HEK293 (cell line): Measurements from ENCODE around the gene NECTIN1.
A peak's percentile ranks its signal among the peaks of the same experiment; 100 is the strongest.

Experiments used
- CTCF ChIA-PET: fragments of 350-600 bp; formaldehyde crosslinking; extraction: SDS; loops from one replicate; lab custom pipeline; 2021; ENCODE audit warnings: antibody characterized with exemption; lab: Yijun Ruan, JAX
- POLR2A ChIA-PET: fragments of 300-600 bp; formaldehyde crosslinking; extraction: SDS; loops from one replicate; lab custom pipeline; 2020; ENCODE audit warnings: antibody characterized with exemption, inconsistent platforms; lab: Yijun Ruan, JAX
- H3K27ac ChIP-seq: fragments of 200-500 bp; sonication (Bioruptor generic); 2 replicates; pipeline ENCODE4 v1.5.1; 2014; ENCODE audit warnings: low read depth, low read length, control low read depth, inconsistent platforms; ENCODE audit errors: extremely low read depth
- H3K36me3 ChIP-seq, 2 experiments: fragments of 200-500 bp in 1 of 2; sonication (Bioruptor generic) in 1 of 2; 1 replicate in 1 of 2; 2 replicates in 1 of 2; pipeline ENCODE4 v1.5.1; 2014 to 2017; ENCODE audit warnings: inconsistent platforms in 2 of 2, low read length in 2 of 2; ENCODE audit not compliant: control insufficient read depth in 2 of 2, insufficient read depth in 1 of 2
- H3K4me1 ChIP-seq: fragments of 200-500 bp; sonication (Bioruptor generic); 2 replicates; pipeline ENCODE4 v1.5.1; 2014; ENCODE audit warnings: mild to moderate bottlenecking, low read length, inconsistent platforms; ENCODE audit not compliant: control insufficient read depth, insufficient read depth
- H3K4me3 ChIP-seq: 2 replicates; pipeline ENCODE4 v1.5.1; 2011; ENCODE audit warnings: low read depth, mild to moderate bottlenecking, control low read depth, low read length, moderate library complexity
- H3K9me3 ChIP-seq: fragments of 200-500 bp; sonication (Bioruptor generic); 2 replicates; pipeline ENCODE4 v1.5.1; 2014; ENCODE audit warnings: low read depth, low read length, inconsistent platforms; ENCODE audit not compliant: control insufficient read depth, insufficient read depth
- EGR2 ChIP-seq: fragments of 450-650 bp; formaldehyde crosslinking; IDR thresholded peaks from 2 replicates; pipeline ENCODE4 v1.5.1; 2016; ENCODE audit warnings: low read depth, missing biosample characterization, missing genetic modification characterization
- GFI1B ChIP-seq: fragments of 450-650 bp; formaldehyde crosslinking; IDR thresholded peaks from 2 replicates; pipeline ENCODE4 v1.5.1; 2016; ENCODE audit warnings: missing biosample characterization, missing genetic modification characterization
- KLF1 ChIP-seq: fragments of 450-650 bp; formaldehyde crosslinking; IDR thresholded peaks from 2 replicates; pipeline ENCODE4 v1.5.1; 2016; ENCODE audit warnings: missing biosample characterization, missing genetic modification characterization
- KLF10 ChIP-seq: fragments of 450-650 bp; IDR thresholded peaks from 2 replicates; pipeline ENCODE4 v1.5.1; 2018; ENCODE audit warnings: missing biosample characterization, mild to moderate bottlenecking, missing genetic modification characterization
- SCRT2 ChIP-seq: fragments of 450-650 bp; formaldehyde crosslinking; IDR thresholded peaks from 2 replicates; pipeline ENCODE4 v1.5.1; 2016; ENCODE audit warnings: missing biosample characterization, missing genetic modification characterization
- SP7 ChIP-seq: fragments of 450-650 bp; formaldehyde crosslinking; IDR thresholded peaks from 2 replicates; pipeline ENCODE4 v1.5.1; 2016; ENCODE audit warnings: missing biosample characterization, missing genetic modification characterization
- TCF7L2 ChIP-seq: IDR thresholded peaks from 2 replicates; pipeline ENCODE4 v1.6.1; 2011; ENCODE audit warnings: low read depth, mild to moderate bottlenecking, inconsistent platforms, low read length, moderate library complexity, borderline replicate concordance
- ZBTB20 ChIP-seq: fragments of 450-650 bp; formaldehyde crosslinking; IDR thresholded peaks from 2 replicates; pipeline ENCODE4 v1.5.1; 2016; ENCODE audit warnings: missing biosample characterization, missing genetic modification characterization
- ZBTB21 ChIP-seq: fragments of 450-650 bp; formaldehyde crosslinking; IDR thresholded peaks from 2 replicates; pipeline ENCODE4 v1.5.1; 2017; ENCODE audit warnings: missing biosample characterization, missing genetic modification characterization
- ZFP69B ChIP-seq: fragments of 450-650 bp; formaldehyde crosslinking; IDR thresholded peaks from 2 replicates; pipeline ENCODE4 v1.5.1; 2016; ENCODE audit warnings: missing biosample characterization, missing genetic modification characterization
- ZIC2 ChIP-seq: fragments of 450-650 bp; formaldehyde crosslinking; IDR thresholded peaks from 2 replicates; pipeline ENCODE4 v1.5.1; 2016; ENCODE audit warnings: missing biosample characterization, missing genetic modification characterization
- ZNF157 ChIP-seq: fragments of 450-650 bp; formaldehyde crosslinking; IDR thresholded peaks from 2 replicates; pipeline ENCODE4 v1.5.1; 2016; ENCODE audit warnings: missing biosample characterization, missing genetic modification characterization
- ZNF169 ChIP-seq: fragments of 450-650 bp; formaldehyde crosslinking; IDR thresholded peaks from 2 replicates; pipeline ENCODE4 v1.5.1; 2016; ENCODE audit warnings: missing biosample characterization, missing genetic modification characterization
- ZNF174 ChIP-seq: fragments of 450-650 bp; formaldehyde crosslinking; IDR thresholded peaks from 2 replicates; pipeline ENCODE4 v1.5.0; 2017; ENCODE audit warnings: missing biosample characterization, mild to moderate bottlenecking, missing genetic modification characterization
- ZNF266 ChIP-seq: fragments of 450-650 bp; formaldehyde crosslinking; IDR thresholded peaks from 2 replicates; pipeline ENCODE4 v1.5.1; 2016; ENCODE audit warnings: missing biosample characterization, missing genetic modification characterization, low read depth
- ZNF335 ChIP-seq: fragments of 450-650 bp; formaldehyde crosslinking; conservative IDR thresholded peaks from 2 replicates; pipeline ENCODE4 v1.5.1; 2016; ENCODE audit warnings: missing biosample characterization, missing genetic modification characterization
- ZNF433 ChIP-seq: fragments of 450-650 bp; formaldehyde crosslinking; IDR thresholded peaks from 2 replicates; pipeline ENCODE4 v1.5.1; 2016; ENCODE audit warnings: missing biosample characterization, missing genetic modification characterization, low read depth
- ZNF600 ChIP-seq: fragments of 450-650 bp; formaldehyde crosslinking; IDR thresholded peaks from 2 replicates; pipeline ENCODE4 v1.5.1; 2016; ENCODE audit warnings: missing biosample characterization, missing genetic modification characterization
- ZNF654 ChIP-seq: fragments of 450-650 bp; formaldehyde crosslinking; IDR thresholded peaks from 2 replicates; pipeline ENCODE4 v1.5.1; 2016; ENCODE audit warnings: low read depth, missing biosample characterization, missing genetic modification characterization
- ZNF670 ChIP-seq: fragments of 450-650 bp; formaldehyde crosslinking; IDR thresholded peaks from 2 replicates; pipeline ENCODE4 v1.5.1; 2016; ENCODE audit warnings: missing biosample characterization, missing genetic modification characterization, low read depth
- ZNF785 ChIP-seq: fragments of 450-650 bp; formaldehyde crosslinking; IDR thresholded peaks from 2 replicates; pipeline ENCODE4 v1.5.1; 2016; ENCODE audit warnings: missing biosample characterization, missing genetic modification characterization
- ZNF792 ChIP-seq: fragments of 450-650 bp; formaldehyde crosslinking; IDR thresholded peaks from 2 replicates; pipeline ENCODE4 v1.5.1; 2016; ENCODE audit warnings: missing biosample characterization, missing genetic modification characterization
- ZSCAN30 ChIP-seq: fragments of 450-650 bp; IDR thresholded peaks from 2 replicates; pipeline ENCODE4 v1.5.1; 2018; ENCODE audit warnings: missing biosample characterization, mild to moderate bottlenecking, missing genetic modification characterization, moderate library complexity
- TF ChIP-seq, protein P1 (sequence below): fragments of 450-650 bp; formaldehyde crosslinking; IDR thresholded peaks from 2 replicates; pipeline ENCODE4 v1.5.1; 2016; ENCODE audit warnings: missing biosample characterization, missing genetic modification characterization
- TF ChIP-seq, protein P2 (sequence below): fragments of 450-650 bp; formaldehyde crosslinking; IDR thresholded peaks from 2 replicates; pipeline ENCODE4 v1.5.1; 2017; ENCODE audit warnings: missing biosample characterization, missing genetic modification characterization
- TF ChIP-seq, protein P3 (sequence below): IDR thresholded peaks from 2 replicates; pipeline ENCODE4 v1.6.1; 2011; ENCODE audit warnings: mild to moderate bottlenecking, low read depth, low read length, borderline replicate concordance
- TF ChIP-seq, protein P4 (sequence below): fragments of 450-650 bp; formaldehyde crosslinking; IDR thresholded peaks from 2 replicates; pipeline ENCODE4 v1.5.1; 2016; ENCODE audit warnings: missing biosample characterization, missing genetic modification characterization
- TF ChIP-seq, protein P5 (sequence below): fragments of 450-650 bp; formaldehyde crosslinking; optimal IDR thresholded peaks from 2 replicates; pipeline ENCODE3; 2016; ENCODE audit warnings: missing biosample characterization, mild to moderate bottlenecking, missing genetic modification characterization
- TF ChIP-seq, protein P6 (sequence below): fragments of 450-650 bp; IDR thresholded peaks from 2 replicates; pipeline ENCODE4 v1.5.1; 2018; ENCODE audit warnings: missing biosample characterization, mild to moderate bottlenecking, missing genetic modification characterization

The NECTIN1 gene

DNA sequence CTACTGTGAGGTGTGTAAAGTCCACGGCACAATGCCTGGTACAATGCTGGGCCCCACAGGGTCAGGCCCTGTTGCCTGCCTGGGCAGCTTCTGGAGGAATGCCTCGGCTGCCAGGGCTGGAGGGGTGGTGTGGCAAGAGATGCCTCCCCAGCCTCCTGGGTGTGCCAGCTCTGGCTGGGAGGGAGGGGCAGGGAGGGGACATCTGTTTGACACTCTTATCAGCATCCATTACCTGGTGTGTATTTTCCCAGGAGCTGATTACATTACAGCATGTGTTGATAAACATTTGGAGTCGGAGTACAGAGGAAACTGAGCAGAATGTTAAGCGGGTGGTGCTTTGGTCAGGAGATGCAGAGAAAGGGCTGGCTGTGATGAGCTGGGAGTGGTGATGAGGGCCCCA lies 11.0 kb upstream of the NECTIN1 start (continued):
- TF ChIP-seq, protein P1, sequence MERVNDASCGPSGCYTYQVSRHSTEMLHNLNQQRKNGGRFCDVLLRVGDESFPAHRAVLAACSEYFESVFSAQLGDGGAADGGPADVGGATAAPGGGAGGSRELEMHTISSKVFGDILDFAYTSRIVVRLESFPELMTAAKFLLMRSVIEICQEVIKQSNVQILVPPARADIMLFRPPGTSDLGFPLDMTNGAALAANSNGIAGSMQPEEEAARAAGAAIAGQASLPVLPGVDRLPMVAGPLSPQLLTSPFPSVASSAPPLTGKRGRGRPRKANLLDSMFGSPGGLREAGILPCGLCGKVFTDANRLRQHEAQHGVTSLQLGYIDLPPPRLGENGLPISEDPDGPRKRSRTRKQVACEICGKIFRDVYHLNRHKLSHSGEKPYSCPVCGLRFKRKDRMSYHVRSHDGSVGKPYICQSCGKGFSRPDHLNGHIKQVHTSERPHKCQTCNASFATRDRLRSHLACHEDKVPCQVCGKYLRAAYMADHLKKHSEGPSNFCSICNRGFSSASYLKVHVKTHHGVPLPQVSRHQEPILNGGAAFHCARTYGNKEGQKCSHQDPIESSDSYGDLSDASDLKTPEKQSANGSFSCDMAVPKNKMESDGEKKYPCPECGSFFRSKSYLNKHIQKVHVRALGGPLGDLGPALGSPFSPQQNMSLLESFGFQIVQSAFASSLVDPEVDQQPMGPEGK (tag by site-specific recombination), result no peak
- no peak for TF ChIP-seq ZBTB20 (tag by site-specific recombination)
- no peak for TF ChIP-seq ZNF785
- no peak for TF ChIP-seq ZBTB21 (tag by site-specific recombination)
- TF ChIP-seq ZNF670 (tag by site-specific recombination), result no peak
- no peak for TF ChIP-seq ZNF174 (tag by site-specific recombination)
- no peak for TF ChIP-seq ZSCAN30 (tag by site-specific recombination)
- TF ChIP-seq ZNF157 (tag by site-specific recombination), result no peak
- peak; percentile 76 for TF ChIP-seq KLF1
- TF ChIP-seq KLF10 (tag by site-specific recombination), result no peak
- TF ChIP-seq ZNF169, result no peak
- 0 out of 2 replicates have a peak, but pooled peaks have one; percentile 24 for TF ChIP-seq ZFP69B (tag by site-specific recombination)
- TF ChIP-seq, protein P2, sequence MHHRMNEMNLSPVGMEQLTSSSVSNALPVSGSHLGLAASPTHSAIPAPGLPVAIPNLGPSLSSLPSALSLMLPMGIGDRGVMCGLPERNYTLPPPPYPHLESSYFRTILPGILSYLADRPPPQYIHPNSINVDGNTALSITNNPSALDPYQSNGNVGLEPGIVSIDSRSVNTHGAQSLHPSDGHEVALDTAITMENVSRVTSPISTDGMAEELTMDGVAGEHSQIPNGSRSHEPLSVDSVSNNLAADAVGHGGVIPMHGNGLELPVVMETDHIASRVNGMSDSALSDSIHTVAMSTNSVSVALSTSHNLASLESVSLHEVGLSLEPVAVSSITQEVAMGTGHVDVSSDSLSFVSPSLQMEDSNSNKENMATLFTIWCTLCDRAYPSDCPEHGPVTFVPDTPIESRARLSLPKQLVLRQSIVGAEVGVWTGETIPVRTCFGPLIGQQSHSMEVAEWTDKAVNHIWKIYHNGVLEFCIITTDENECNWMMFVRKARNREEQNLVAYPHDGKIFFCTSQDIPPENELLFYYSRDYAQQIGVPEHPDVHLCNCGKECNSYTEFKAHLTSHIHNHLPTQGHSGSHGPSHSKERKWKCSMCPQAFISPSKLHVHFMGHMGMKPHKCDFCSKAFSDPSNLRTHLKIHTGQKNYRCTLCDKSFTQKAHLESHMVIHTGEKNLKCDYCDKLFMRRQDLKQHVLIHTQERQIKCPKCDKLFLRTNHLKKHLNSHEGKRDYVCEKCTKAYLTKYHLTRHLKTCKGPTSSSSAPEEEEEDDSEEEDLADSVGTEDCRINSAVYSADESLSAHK (tag by site-specific recombination), result no peak
- TF ChIP-seq SCRT2 (tag by site-specific recombination), result no peak
- no peak for TF ChIP-seq ZNF792
- no peak for TF ChIP-seq EGR2

DNA sequence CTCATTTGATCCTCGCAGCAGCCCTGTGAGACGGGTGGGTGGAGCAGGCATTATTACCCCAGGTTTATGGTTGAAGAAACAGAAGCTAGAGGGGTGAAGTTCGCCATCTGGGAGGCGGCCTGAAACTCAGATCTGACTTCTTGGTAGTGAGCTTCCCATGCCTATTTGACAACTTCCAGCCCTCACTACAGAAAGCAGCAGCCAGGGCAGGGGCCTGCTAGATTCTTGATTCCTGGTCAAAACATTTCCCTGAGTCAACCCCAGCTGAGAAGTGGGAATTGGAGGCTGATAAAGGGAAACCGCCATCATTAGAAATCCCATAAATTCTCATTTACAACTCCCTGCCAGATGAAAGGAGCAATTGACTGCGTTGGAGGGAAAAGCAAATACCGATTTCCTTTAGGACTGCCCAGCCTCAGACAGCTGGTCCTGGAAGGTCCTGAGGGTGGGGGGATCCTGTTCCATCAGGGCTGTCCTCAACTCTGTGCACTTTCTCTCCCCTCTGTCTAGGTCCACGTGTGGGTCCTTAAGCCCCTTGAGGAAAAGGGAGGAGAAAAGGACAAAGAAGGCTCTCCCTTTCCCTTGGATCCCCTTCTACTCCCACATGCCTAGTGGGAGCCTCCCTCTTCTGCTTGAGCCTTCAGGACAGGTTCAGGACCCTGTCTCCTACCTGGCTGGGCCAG lies 10.2 kb upstream of the NECTIN1 start:
- H3K36me3 ChIP-seq, result no peaks in the 10 kb centered on the region
- CTCF ChIA-PET, result interaction anchor here (1.6 to 1.7 kb wide), 3 partner anchors 8 to 15 kb away, joined by 7 to 11 read pairs (median 8); partner anchors contain the start of gene NECTIN1
- no peaks in the 10 kb centered on the region for H3K9me3 ChIP-seq
- no peak overlapping the region for H3K27ac ChIP-seq
- POLR2A ChIA-PET, result interaction anchor here (0.6 kb wide), 1 partner anchor 263 kb away, joined by 5 read pairs; no protein-coding TSS in a partner anchor
- H3K4me1 ChIP-seq, result peaks cover 3% of the 10 kb centered on the region; the same call in 1 of the 2 replicates
- H3K4me3 ChIP-seq, result no peak overlapping the region
- TF ChIP-seq ZNF433 (tag by site-specific recombination), result no peak
- no peak for TF ChIP-seq GFI1B (tag by site-specific recombination)
- TF ChIP-seq, protein P3, sequence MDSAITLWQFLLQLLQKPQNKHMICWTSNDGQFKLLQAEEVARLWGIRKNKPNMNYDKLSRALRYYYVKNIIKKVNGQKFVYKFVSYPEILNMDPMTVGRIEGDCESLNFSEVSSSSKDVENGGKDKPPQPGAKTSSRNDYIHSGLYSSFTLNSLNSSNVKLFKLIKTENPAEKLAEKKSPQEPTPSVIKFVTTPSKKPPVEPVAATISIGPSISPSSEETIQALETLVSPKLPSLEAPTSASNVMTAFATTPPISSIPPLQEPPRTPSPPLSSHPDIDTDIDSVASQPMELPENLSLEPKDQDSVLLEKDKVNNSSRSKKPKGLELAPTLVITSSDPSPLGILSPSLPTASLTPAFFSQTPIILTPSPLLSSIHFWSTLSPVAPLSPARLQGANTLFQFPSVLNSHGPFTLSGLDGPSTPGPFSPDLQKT, result no peak
- no peak for TF ChIP-seq SP7 (tag by site-specific recombination)
- TF ChIP-seq, protein P4, sequence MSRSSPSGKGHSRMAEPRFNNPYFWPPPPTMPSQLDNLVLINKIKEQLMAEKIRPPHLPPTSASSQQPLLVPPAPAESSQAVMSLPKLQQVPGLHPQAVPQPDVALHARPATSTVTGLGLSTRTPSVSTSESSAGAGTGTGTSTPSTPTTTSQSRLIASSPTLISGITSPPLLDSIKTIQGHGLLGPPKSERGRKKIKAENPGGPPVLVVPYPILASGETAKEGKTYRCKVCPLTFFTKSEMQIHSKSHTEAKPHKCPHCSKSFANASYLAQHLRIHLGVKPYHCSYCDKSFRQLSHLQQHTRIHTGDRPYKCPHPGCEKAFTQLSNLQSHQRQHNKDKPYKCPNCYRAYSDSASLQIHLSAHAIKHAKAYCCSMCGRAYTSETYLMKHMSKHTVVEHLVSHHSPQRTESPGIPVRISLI (tag by site-specific recombination), result no peak
- no peak for TF ChIP-seq KLF10 (tag by site-specific recombination)
- TF ChIP-seq TCF7L2, result peak; percentile 61; the same call in 1 of the 2 replicates
- TF ChIP-seq, protein P5, sequence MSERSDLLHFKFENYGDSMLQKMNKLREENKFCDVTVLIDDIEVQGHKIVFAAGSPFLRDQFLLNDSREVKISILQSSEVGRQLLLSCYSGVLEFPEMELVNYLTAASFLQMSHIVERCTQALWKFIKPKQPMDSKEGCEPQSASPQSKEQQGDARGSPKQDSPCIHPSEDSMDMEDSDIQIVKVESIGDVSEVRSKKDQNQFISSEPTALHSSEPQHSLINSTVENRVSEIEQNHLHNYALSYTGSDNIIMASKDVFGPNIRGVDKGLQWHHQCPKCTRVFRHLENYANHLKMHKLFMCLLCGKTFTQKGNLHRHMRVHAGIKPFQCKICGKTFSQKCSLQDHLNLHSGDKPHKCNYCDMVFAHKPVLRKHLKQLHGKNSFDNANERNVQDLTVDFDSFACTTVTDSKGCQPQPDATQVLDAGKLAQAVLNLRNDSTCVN (tag by site-specific recombination), result no peak
- no peak for TF ChIP-seq ZNF600
- no peak for TF ChIP-seq ZIC2 (tag by site-specific recombination)
- TF ChIP-seq ZNF792, result no peak
- TF ChIP-seq ZNF266, result no peak
- 0 out of 2 replicates have a peak, but pooled peaks have one; percentile 17 for TF ChIP-seq ZNF335 (tag by site-specific recombination)
- TF ChIP-seq ZNF654 (tag by site-specific recombination), result no peak
- TF ChIP-seq, protein P6, sequence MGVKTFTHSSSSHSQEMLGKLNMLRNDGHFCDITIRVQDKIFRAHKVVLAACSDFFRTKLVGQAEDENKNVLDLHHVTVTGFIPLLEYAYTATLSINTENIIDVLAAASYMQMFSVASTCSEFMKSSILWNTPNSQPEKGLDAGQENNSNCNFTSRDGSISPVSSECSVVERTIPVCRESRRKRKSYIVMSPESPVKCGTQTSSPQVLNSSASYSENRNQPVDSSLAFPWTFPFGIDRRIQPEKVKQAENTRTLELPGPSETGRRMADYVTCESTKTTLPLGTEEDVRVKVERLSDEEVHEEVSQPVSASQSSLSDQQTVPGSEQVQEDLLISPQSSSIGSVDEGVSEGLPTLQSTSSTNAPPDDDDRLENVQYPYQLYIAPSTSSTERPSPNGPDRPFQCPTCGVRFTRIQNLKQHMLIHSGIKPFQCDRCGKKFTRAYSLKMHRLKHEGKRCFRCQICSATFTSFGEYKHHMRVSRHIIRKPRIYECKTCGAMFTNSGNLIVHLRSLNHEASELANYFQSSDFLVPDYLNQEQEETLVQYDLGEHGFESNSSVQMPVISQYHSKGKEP (tag by site-specific recombination), result no peak
